Raji (cell line): Measurements from ENCODE around the gene FUNDC2.

Experiments
- POLR2A ChIP-seq: IDR thresholded peaks from 2 replicates; pipeline ENCODE4 v1.6.1; 2011; ENCODE audit warnings: low read depth, low read length, control low read depth; ENCODE audit not compliant: insufficient read depth

The FUNDC2 gene

GRCh38 chrX:155105919-155106318, 79.3 kb downstream of the FUNDC2 start:
- TF ChIP-seq POLR2A, result no peak

GRCh38 chrX:155108427-155108826, 81.8 kb downstream of the FUNDC2 start:
- TF ChIP-seq POLR2A, result no peak
